OCI-LY1 (cell line): ENCODE measurements around the gene COL16A1.

ENCODE experiments used
- CTCF ChIP-seq: fragments of 200-600 bp; sonication (generic), shearing (Covaris generic); IDR thresholded peaks from 2 replicates; pipeline ENCODE4 v1.5.1; 2017; ENCODE audit warnings: mild to moderate bottlenecking, antibody characterized with exemption, low read length, moderate library complexity, mixed read lengths
- EZH2 ChIP-seq: fragments of 200-600 bp; sonication (generic), shearing (Covaris generic); IDR thresholded peaks from 2 replicates; pipeline ENCODE4 v1.8.0; 2017; ENCODE audit warnings: borderline replicate concordance, mixed run types, mild to moderate bottlenecking, antibody characterized with exemption, low read length, moderate library complexity, mixed read lengths

GRCh38 chr1:31607360-31607759, 96.5 kb downstream of the COL16A1 start:
- TF ChIP-seq CTCF (no peak), EZH2 (no peak)
